DND-41 (cell line): ENCODE measurements around the gene PUDP.

Experiments used
- EZH2 ChIP-seq: IDR thresholded peaks from 3 replicates; pipeline ENCODE4 v1.6.1; 2012; ENCODE audit warnings: borderline replicate concordance, low read depth, mild to moderate bottlenecking, moderate library complexity, low read length, inconsistent platforms; ENCODE audit not compliant: severe bottlenecking
- TF ChIP-seq, protein P1 (sequence below): IDR thresholded peaks from 2 replicates; pipeline ENCODE4 v1.5.1; 2012; ENCODE audit warnings: borderline replicate concordance, low read length, moderate library complexity, mild to moderate bottlenecking; ENCODE audit not compliant: poor library complexity, severe bottlenecking; ENCODE audit errors: extremely low read depth

DNA sequence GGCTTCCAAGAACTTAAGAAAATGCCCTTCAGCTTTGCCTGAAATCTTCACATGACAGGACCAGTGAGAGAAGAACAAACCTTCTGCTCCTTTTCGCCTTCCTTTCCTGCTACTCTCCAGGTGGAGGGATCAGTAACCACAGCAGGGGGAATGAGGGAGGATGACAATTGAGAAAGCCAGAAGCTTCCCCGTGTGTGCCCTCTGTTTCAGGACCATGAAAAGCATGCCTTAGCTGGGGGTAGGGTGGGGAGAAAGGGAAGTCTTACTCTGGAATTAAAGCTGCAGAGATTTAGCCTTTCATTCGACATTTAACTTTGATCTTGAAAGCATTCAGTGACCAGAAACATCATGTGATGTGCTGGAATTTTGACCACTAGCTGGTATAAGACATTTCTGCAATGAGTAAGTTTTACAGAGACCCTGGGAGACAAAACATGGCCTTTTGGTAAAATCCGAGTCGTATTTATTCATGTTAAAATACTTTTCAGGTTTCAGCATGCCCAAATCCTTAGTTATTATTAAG, 10.6 kb upstream of the PUDP start:
- TF ChIP-seq, protein P1, sequence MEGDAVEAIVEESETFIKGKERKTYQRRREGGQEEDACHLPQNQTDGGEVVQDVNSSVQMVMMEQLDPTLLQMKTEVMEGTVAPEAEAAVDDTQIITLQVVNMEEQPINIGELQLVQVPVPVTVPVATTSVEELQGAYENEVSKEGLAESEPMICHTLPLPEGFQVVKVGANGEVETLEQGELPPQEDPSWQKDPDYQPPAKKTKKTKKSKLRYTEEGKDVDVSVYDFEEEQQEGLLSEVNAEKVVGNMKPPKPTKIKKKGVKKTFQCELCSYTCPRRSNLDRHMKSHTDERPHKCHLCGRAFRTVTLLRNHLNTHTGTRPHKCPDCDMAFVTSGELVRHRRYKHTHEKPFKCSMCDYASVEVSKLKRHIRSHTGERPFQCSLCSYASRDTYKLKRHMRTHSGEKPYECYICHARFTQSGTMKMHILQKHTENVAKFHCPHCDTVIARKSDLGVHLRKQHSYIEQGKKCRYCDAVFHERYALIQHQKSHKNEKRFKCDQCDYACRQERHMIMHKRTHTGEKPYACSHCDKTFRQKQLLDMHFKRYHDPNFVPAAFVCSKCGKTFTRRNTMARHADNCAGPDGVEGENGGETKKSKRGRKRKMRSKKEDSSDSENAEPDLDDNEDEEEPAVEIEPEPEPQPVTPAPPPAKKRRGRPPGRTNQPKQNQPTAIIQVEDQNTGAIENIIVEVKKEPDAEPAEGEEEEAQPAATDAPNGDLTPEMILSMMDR = no peak
- TF ChIP-seq EZH2 = no peak
